ENCODE data around the gene PLD5. TPM values are rescaled to one million over a fixed set of nuclear protein-coding genes. Genes with fewer than 3 reads are reported as not detected.
A peak's percentile ranks its signal among the peaks of the same experiment; 100 is the strongest.

PLD5 gene
- total RNA-seq, 1 donor from 2014 or later: 1.0 TPM

DNA sequence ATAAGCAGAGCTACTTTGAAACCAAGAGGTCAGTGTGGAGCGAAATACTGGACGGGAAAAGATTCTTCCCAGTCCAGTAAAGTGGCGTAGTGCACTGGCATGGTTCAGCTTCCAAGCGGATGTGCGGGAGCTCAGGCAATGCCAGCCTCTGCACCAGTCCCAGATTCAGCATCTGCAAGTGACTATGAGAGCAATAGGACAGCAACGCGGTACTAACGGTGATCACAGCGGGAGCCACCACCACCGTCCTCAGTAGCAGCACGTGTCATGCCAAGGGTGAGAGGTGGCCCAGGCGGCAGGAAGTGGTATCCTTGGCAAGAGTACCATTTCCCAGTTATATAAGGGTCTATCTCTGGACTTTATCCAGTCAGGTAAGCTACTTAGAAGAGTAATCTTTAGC, 17.8 kb downstream of the PLD5 start:
- TF ChIP-seq, protein P1, sequence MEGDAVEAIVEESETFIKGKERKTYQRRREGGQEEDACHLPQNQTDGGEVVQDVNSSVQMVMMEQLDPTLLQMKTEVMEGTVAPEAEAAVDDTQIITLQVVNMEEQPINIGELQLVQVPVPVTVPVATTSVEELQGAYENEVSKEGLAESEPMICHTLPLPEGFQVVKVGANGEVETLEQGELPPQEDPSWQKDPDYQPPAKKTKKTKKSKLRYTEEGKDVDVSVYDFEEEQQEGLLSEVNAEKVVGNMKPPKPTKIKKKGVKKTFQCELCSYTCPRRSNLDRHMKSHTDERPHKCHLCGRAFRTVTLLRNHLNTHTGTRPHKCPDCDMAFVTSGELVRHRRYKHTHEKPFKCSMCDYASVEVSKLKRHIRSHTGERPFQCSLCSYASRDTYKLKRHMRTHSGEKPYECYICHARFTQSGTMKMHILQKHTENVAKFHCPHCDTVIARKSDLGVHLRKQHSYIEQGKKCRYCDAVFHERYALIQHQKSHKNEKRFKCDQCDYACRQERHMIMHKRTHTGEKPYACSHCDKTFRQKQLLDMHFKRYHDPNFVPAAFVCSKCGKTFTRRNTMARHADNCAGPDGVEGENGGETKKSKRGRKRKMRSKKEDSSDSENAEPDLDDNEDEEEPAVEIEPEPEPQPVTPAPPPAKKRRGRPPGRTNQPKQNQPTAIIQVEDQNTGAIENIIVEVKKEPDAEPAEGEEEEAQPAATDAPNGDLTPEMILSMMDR (IDR thresholded peaks at IDR 0.05; ENCODE audit: unreplicated experiment): no peak
- Mint-ChIP-seq H3K27me3 (no peaks in the 10 kb centered on the region), H3K36me3 (ENCODE audit: insufficient read depth) (no peaks in the 10 kb centered on the region), H3K27ac (no peak overlapping the region), H3K4me3 (ENCODE audit: low read depth) (no peak overlapping the region), H3K9me3 (ENCODE audit: low read depth) (no peaks in the 10 kb centered on the region), H3K4me1 (ENCODE audit: low read depth) (peaks cover 4% of the 10 kb centered on the region)
- DNase-seq (ENCODE audit: low spot score, unreplicated experiment): no peak

DNA sequence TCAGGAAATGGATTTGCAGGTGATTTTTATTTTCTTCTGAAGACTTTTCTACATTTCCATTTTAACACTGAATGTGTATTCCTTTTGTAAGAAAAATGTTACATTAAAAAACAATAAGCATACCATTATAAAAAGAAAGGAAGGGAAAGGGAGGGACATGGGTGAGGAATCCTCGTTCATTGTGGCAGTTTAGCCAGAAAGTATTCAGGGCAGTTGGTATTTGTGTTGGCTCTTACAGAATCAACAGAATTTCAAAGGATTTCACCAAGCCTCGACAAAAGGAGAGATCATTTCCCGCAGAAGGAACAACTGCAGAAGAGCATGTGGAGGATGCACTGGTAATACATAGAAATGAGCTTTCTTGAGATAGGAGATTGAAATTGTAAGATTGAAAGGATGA, 35.0 kb downstream of the PLD5 start:
- peaks cover 8% of the 10 kb centered on the region for H3K9me3 Mint-ChIP-seq (ENCODE audit: low read depth)
- H3K27me3 Mint-ChIP-seq: no peaks in the 10 kb centered on the region
- H3K36me3 Mint-ChIP-seq (ENCODE audit: insufficient read depth): no peaks in the 10 kb centered on the region
- TF ChIP-seq, protein P1 (IDR thresholded peaks at IDR 0.05; ENCODE audit: unreplicated experiment): no peak
- no peak overlapping the region for H3K27ac Mint-ChIP-seq
- H3K4me3 Mint-ChIP-seq (ENCODE audit: low read depth): no peak overlapping the region
- no peaks in the 10 kb centered on the region for H3K4me1 Mint-ChIP-seq (ENCODE audit: low read depth)
- DNase-seq (ENCODE audit: low spot score, unreplicated experiment): no peak

DNA sequence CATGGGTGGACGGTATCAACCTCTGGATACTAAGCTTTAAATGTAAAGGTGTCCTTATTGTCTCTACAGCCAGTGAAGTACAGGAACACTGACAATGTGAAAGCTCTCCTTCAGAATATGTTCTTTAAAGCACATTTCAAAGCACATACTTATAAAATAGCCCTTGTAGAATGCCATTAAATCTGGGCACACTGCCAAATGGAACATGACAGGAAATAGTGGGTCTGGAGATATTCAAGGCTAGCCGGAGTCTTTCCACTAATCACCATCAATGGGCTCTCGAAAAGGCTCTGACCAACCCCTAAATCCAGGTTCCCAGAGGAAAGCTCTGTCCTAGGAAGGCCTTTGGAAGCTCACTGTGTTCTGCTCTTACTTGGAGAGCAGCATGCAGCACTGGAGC, 46.6 kb downstream of the PLD5 start:
- H3K27me3 Mint-ChIP-seq: no peaks in the 10 kb centered on the region
- TF ChIP-seq, protein P1 (IDR thresholded peaks at IDR 0.05; ENCODE audit: unreplicated experiment): no peak
- no peaks in the 10 kb centered on the region for H3K4me1 Mint-ChIP-seq (ENCODE audit: low read depth)
- no peak for DNase-seq (ENCODE audit: low spot score, unreplicated experiment)
- no peak overlapping the region for H3K27ac Mint-ChIP-seq
- no peak overlapping the region for H3K4me3 Mint-ChIP-seq (ENCODE audit: low read depth)
- no peaks in the 10 kb centered on the region for H3K36me3 Mint-ChIP-seq (ENCODE audit: insufficient read depth)
- peaks cover 3% of the 10 kb centered on the region for H3K9me3 Mint-ChIP-seq (ENCODE audit: low read depth)

DNA sequence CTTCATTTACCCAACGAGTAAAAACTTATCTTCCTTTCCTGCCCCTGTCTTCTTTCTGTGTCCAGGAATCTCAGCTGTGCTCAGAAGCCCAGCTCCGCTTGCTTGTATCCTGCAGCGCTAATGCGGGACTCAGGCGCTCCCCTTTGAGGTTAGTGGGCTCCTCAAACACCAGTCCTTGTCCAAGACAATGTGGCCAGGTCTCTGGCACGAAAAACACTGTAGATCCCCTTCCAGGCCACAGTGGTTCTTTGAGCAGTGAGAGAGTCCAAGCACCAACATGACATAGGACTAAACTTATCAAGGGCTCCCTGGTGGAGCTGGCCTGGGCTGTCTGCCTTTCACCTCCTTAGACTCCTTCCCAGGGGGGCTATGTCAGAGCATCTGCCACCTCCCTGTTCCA, 53.7 kb downstream of the PLD5 start:
- H3K27ac Mint-ChIP-seq: no peak overlapping the region
- H3K36me3 Mint-ChIP-seq (ENCODE audit: insufficient read depth): no peaks in the 10 kb centered on the region
- no peaks in the 10 kb centered on the region for H3K27me3 Mint-ChIP-seq

DNA sequence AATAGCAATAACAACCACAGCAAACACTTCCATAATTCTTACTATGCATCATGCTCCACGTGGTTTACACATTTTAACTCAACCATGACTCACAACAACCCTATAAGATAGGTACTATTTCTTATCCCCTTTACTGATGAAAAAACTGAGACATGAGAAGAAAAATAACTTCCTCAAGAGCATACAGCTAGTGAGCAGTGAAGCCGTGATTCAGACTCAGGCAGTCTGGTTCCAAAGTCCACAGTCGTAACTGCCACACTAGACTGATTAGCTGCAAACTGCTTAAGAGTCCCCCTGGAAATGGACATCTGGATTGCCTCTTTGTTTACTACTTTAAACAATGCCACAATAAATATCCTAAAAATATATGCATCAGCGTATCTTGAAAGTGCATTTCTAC, 55.7 kb downstream of the PLD5 start:
- H3K4me1 Mint-ChIP-seq (ENCODE audit: low read depth): peaks cover 12% of the 10 kb centered on the region
- peak overlapping the region; percentile 7 for H3K27ac Mint-ChIP-seq
- DNase-seq (ENCODE audit: low spot score, unreplicated experiment): no peak
- no peak overlapping the region for H3K4me3 Mint-ChIP-seq (ENCODE audit: low read depth)
- no peaks in the 10 kb centered on the region for H3K27me3 Mint-ChIP-seq
- no peaks in the 10 kb centered on the region for H3K9me3 Mint-ChIP-seq (ENCODE audit: low read depth)
- no peaks in the 10 kb centered on the region for H3K36me3 Mint-ChIP-seq (ENCODE audit: insufficient read depth)
- TF ChIP-seq, protein P1 (IDR thresholded peaks at IDR 0.05; ENCODE audit: unreplicated experiment): no peak

More for the DNA sequence above, 53.7 kb downstream of the PLD5 start:
- TF ChIP-seq, protein P1 (IDR thresholded peaks at IDR 0.05; ENCODE audit: unreplicated experiment): no peak
- DNase-seq (ENCODE audit: low spot score, unreplicated experiment): no peak
- Mint-ChIP-seq H3K4me3 (ENCODE audit: low read depth) (no peak overlapping the region), H3K4me1 (ENCODE audit: low read depth) (peaks cover 12% of the 10 kb centered on the region), H3K9me3 (ENCODE audit: low read depth) (no peaks in the 10 kb centered on the region)

Data from progenitor cell of endocrine pancreas (in vitro differentiated cells).